ENCODE results near the gene TNS3.

DNA sequence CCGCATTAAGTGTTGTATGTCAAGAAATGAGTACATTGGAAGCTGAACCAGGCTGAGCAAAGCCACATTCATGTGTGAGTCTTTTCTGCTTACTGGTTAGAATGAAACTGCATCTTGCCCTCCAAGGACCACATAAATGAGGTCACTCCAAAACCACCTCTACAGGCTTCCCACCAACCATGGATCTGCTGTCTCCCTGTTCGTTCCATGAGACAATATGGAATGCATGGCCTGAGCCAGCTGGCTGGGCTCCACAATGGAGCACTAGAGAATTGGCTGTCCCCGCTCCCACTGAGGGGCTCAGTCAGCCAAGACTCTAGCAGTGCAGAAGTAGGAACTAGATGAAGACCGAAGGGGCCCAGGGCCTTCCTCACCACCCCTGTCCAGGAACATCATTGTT, 120.8 kb downstream of the TNS3 start:
- TF ChIP-seq, protein P1, sequence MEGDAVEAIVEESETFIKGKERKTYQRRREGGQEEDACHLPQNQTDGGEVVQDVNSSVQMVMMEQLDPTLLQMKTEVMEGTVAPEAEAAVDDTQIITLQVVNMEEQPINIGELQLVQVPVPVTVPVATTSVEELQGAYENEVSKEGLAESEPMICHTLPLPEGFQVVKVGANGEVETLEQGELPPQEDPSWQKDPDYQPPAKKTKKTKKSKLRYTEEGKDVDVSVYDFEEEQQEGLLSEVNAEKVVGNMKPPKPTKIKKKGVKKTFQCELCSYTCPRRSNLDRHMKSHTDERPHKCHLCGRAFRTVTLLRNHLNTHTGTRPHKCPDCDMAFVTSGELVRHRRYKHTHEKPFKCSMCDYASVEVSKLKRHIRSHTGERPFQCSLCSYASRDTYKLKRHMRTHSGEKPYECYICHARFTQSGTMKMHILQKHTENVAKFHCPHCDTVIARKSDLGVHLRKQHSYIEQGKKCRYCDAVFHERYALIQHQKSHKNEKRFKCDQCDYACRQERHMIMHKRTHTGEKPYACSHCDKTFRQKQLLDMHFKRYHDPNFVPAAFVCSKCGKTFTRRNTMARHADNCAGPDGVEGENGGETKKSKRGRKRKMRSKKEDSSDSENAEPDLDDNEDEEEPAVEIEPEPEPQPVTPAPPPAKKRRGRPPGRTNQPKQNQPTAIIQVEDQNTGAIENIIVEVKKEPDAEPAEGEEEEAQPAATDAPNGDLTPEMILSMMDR (IDR thresholded peaks at IDR 0.05), result no peak
- no peak for TF ChIP-seq EZH2 (IDR thresholded peaks at IDR 0.05; ENCODE audit: borderline replicate concordance, insufficient read depth, low read depth, low read length, poor library complexity, severe bottlenecking)

Data from B cell (primary cell).